Measurements from ENCODE around the gene PPP3CA. TPM values are rescaled to one million over a fixed set of nuclear protein-coding genes. Genes with fewer than 3 reads are reported as not detected.
"Not testable (repeated sequence)": the region's sequence is repeated elsewhere in the genome, so short reads cannot be mapped to it uniquely, and the experiment has no call there.

Gene PPP3CA
- total and polyA plus RNA-seq, 2 donors from 2014 or later, result 6.9 to 31.5 TPM

- TF ChIP-seq CTCF (IDR thresholded peaks at IDR 0.05; ENCODE audit: borderline replicate concordance, extremely low read depth, insufficient read depth), result no peak
- Histone ChIP-seq H3K4me3 (ENCODE audit: low read length in 3 of 3) (no peak overlapping the region), H3K27ac (ENCODE audit: low read depth in 2 of 2, low read length in 2 of 2) (no peak overlapping the region), H3K9ac (ENCODE audit: low read length in 3 of 3) (no peak overlapping the region), H3K9me3 (ENCODE audit: control insufficient read depth in 2 of 3, insufficient read depth in 1 of 3, low read length in 3 of 3) (no peaks in the 10 kb centered on the region), H3K36me3 (ENCODE audit: control insufficient read depth in 2 of 3, insufficient read depth in 3 of 3, low read length in 3 of 3) (no peaks in the 10 kb centered on the region), H3K4me1 (ENCODE audit: control insufficient read depth in 2 of 3, insufficient read depth in 2 of 3, low read depth in 1 of 3, low read length in 3 of 3) (peaks cover 0 to 2% (median 0%) of the 10 kb centered on the region in 3 donors), H3K27me3 (ENCODE audit: control insufficient read depth, insufficient read depth, low read length) (no peaks in the 10 kb centered on the region)
- FAIRE-seq, result no peak
- intact Hi-C loops (cut with DNase I), result no loop called here
- DNase-seq, result no peak
These were observed 207.1 kb downstream of the PPP3CA start for GRCh38 chr4:101140228-101140627.

- DNase-seq (no peak), FAIRE-seq (no peak)
- H3K9ac ChIP-seq (ENCODE audit: low read length in 3 of 3), result no peak overlapping the region
- peaks cover 0 to 2% (median 0%) of the 10 kb centered on the region in 3 donors for H3K4me1 ChIP-seq (ENCODE audit: control insufficient read depth in 2 of 3, insufficient read depth in 2 of 3, low read depth in 1 of 3, low read length in 3 of 3)
- peak overlapping the region in 1 of 3 donors; percentile 17 for H3K4me3 ChIP-seq (ENCODE audit: low read length in 3 of 3)
- H3K9me3 ChIP-seq (ENCODE audit: control insufficient read depth in 2 of 3, insufficient read depth in 1 of 3, low read length in 3 of 3), result no peaks in the 10 kb centered on the region
- no peak overlapping the region for H3K27ac ChIP-seq (ENCODE audit: low read depth in 2 of 2, low read length in 2 of 2)
- no peak for TF ChIP-seq CTCF (IDR thresholded peaks at IDR 0.05; ENCODE audit: borderline replicate concordance, extremely low read depth, insufficient read depth)
- intact Hi-C loops (cut with DNase I), result no loop called here
- H3K36me3 ChIP-seq (ENCODE audit: control insufficient read depth in 2 of 3, insufficient read depth in 3 of 3, low read length in 3 of 3), result no peaks in the 10 kb centered on the region
- no peaks in the 10 kb centered on the region for H3K27me3 ChIP-seq (ENCODE audit: control insufficient read depth, insufficient read depth, low read length)
These were observed 210.7 kb downstream of the PPP3CA start for GRCh38 chr4:101136373-101137370.

- TF ChIP-seq CTCF (IDR thresholded peaks at IDR 0.05; ENCODE audit: borderline replicate concordance, extremely low read depth, insufficient read depth), result no peak
- intact Hi-C loops (cut with DNase I), result no loop called here
- FAIRE-seq, result no peak
These were observed 211.8 kb downstream of the PPP3CA start for GRCh38 chr4:101135371-101136010.

GRCh38 chr4:101131058-101131457 is 216.3 kb downstream of the PPP3CA start:
- H3K9me3 ChIP-seq (ENCODE audit: control insufficient read depth in 2 of 3, insufficient read depth in 1 of 3, low read length in 3 of 3); H3K36me3 ChIP-seq (ENCODE audit: control insufficient read depth in 2 of 3, insufficient read depth in 3 of 3, low read length in 3 of 3); DNase-seq; H3K9ac ChIP-seq (ENCODE audit: low read length in 3 of 3); H3K27ac ChIP-seq (ENCODE audit: low read depth in 2 of 2, low read length in 2 of 2); FAIRE-seq; H3K4me1 ChIP-seq (ENCODE audit: control insufficient read depth in 2 of 3, insufficient read depth in 2 of 3, low read depth in 1 of 3, low read length in 3 of 3); H3K4me3 ChIP-seq (ENCODE audit: low read length in 3 of 3); H3K27me3 ChIP-seq (ENCODE audit: control insufficient read depth, insufficient read depth, low read length); intact Hi-C loops (cut with DNase I): not testable (repeated sequence)

More at GRCh38 chr4:101135371-101136010, 211.8 kb downstream of the PPP3CA start:
- Histone ChIP-seq H3K4me3 (ENCODE audit: low read length in 3 of 3) (peak overlapping the region in 1 of 3 donors; percentile 31), H3K9me3 (ENCODE audit: control insufficient read depth in 2 of 3, insufficient read depth in 1 of 3, low read length in 3 of 3) (no peaks in the 10 kb centered on the region), H3K9ac (ENCODE audit: low read length in 3 of 3) (no peak overlapping the region), H3K27ac (ENCODE audit: low read depth in 2 of 2, low read length in 2 of 2) (no peak overlapping the region), H3K27me3 (ENCODE audit: control insufficient read depth, insufficient read depth, low read length) (no peaks in the 10 kb centered on the region), H3K36me3 (ENCODE audit: control insufficient read depth in 2 of 3, insufficient read depth in 3 of 3, low read length in 3 of 3) (no peaks in the 10 kb centered on the region), H3K4me1 (ENCODE audit: control insufficient read depth in 2 of 3, insufficient read depth in 2 of 3, low read depth in 1 of 3, low read length in 3 of 3) (peaks cover 0 to 2% (median 0%) of the 10 kb centered on the region in 3 donors)
- no peak for DNase-seq

- H3K27me3 ChIP-seq (ENCODE audit: control insufficient read depth, insufficient read depth, low read length); DNase-seq; H3K9ac ChIP-seq (ENCODE audit: low read length in 3 of 3); intact Hi-C loops (cut with DNase I); H3K4me3 ChIP-seq (ENCODE audit: low read length in 3 of 3); H3K4me1 ChIP-seq (ENCODE audit: control insufficient read depth in 2 of 3, insufficient read depth in 2 of 3, low read depth in 1 of 3, low read length in 3 of 3); FAIRE-seq; H3K27ac ChIP-seq (ENCODE audit: low read depth in 2 of 2, low read length in 2 of 2); H3K9me3 ChIP-seq (ENCODE audit: control insufficient read depth in 2 of 3, insufficient read depth in 1 of 3, low read length in 3 of 3); H3K36me3 ChIP-seq (ENCODE audit: control insufficient read depth in 2 of 3, insufficient read depth in 3 of 3, low read length in 3 of 3): not testable (repeated sequence)
These were observed 218.4 kb downstream of the PPP3CA start for GRCh38 chr4:101128898-101129297.
